Hematopoietic multipotent progenitor cell (in vitro differentiated cells): Measurements from ENCODE around the gene NTSR1. TPM values are rescaled to one million over a fixed set of nuclear protein-coding genes. Genes with fewer than 3 reads are reported as not detected.

Experiments used
- DNase-seq, 3 donors: peaks; one replicate each; pipeline ENCODE4 v3.0.0-alpha.2; 2011 to 2015; ENCODE audit warnings: low read depth in 2 of 3, low spot score in 2 of 3
- total RNA-seq: library from RNA; depleted of rRNA; stranded (reverse); fragments of >200 nt; gene quantifications from one replicate; pipeline ENCODE4 v1.2.3, GENCODE V29; 2012

The NTSR1 gene
- total RNA-seq, 1 donor: 0.27 TPM

- DNase-seq: no peak
Measured at GRCh38 chr20:62737271-62737811, 28.7 kb downstream of the NTSR1 start.

GRCh38 chr20:62738025-62738881, 29.6 kb downstream of the NTSR1 start:
- DNase-seq: no peak

- DNase-seq: no peak
Measured at GRCh38 chr20:62739067-62739466, 30.4 kb downstream of the NTSR1 start.

- peak in 1 of 3 donors; percentile 47 for DNase-seq
Measured at GRCh38 chr20:62739581-62740285, 31.1 kb downstream of the NTSR1 start.

- DNase-seq: peak; percentile 47 to 87 (median 80)
Measured at GRCh38 chr20:62740286-62741141, 31.9 kb downstream of the NTSR1 start.

GRCh38 chr20:62741191-62741691, 32.6 kb downstream of the NTSR1 start:
- no peak for DNase-seq

GRCh38 chr20:62741701-62742491, 33.3 kb downstream of the NTSR1 start:
- DNase-seq: no peak

- DNase-seq: no peak
Measured at GRCh38 chr20:62742550-62742949, 33.9 kb downstream of the NTSR1 start.

GRCh38 chr20:62742979-62743776, 34.5 kb downstream of the NTSR1 start:
- DNase-seq: no peak

GRCh38 chr20:62743777-62744317, 35.2 kb downstream of the NTSR1 start:
- no peak for DNase-seq

- DNase-seq: no peak
Measured at GRCh38 chr20:62744741-62745191, 36.1 kb downstream of the NTSR1 start.

GRCh38 chr20:62745279-62745951, 36.8 kb downstream of the NTSR1 start:
- DNase-seq: no peak

- no peak for DNase-seq
Measured at GRCh38 chr20:62745952-62746288, 37.3 kb downstream of the NTSR1 start.

GRCh38 chr20:62748311-62748710, 39.7 kb downstream of the NTSR1 start:
- no peak for DNase-seq

GRCh38 chr20:62749851-62750445, 41.3 kb downstream of the NTSR1 start:
- no peak for DNase-seq

GRCh38 chr20:62751551-62752150, 43.0 kb downstream of the NTSR1 start:
- no peak for DNase-seq

GRCh38 chr20:62752181-62752670, 43.6 kb downstream of the NTSR1 start:
- DNase-seq: peak in 1 of 3 donors; percentile 25
